ENCODE measurements around the gene SNRPD2. TPM values are rescaled to one million over a fixed set of nuclear protein-coding genes. Genes with fewer than 3 reads are reported as not detected.
"Not testable (repeated sequence)": the region's sequence is repeated elsewhere in the genome, so short reads cannot be mapped to it uniquely, and the experiment has no call there.

Gene SNRPD2
- polyA plus RNA-seq, 1 experiment: 518 TPM

- CTCF ChIA-PET: interaction anchor here (0.8 to 2.0 kb wide), 7 partner anchors 11 to 85 kb away, joined by 3 to 6 read pairs (median 4); partner anchors contain the start of genes QPCTL and RSPH6A
- H3K4me3 ChIP-seq (ENCODE audit: low read depth, low read length): peak overlapping the region; percentile 97
- no peak for TF ChIP-seq CTCF (IDR thresholded peaks at IDR 0.05; ENCODE audit: insufficient read depth, low read depth, low read length)
- no peaks in the 10 kb centered on the region for H3K27me3 ChIP-seq (ENCODE audit: control insufficient read depth, insufficient read depth, low read length)
- POLR2A ChIA-PET: no interaction called here
- no peaks in the 10 kb centered on the region for H3K36me3 ChIP-seq (ENCODE audit: control insufficient read depth, insufficient read depth, low read length)
- DNase-seq (ENCODE audit: low read depth): no peak
Measured at GRCh38 chr19:45729800-45730290, 38.1 kb upstream of the SNRPD2 start.

- H3K36me3 ChIP-seq (ENCODE audit: control insufficient read depth, insufficient read depth, low read length); H3K27me3 ChIP-seq (ENCODE audit: control insufficient read depth, insufficient read depth, low read length); CTCF ChIA-PET; POLR2A ChIA-PET; H3K4me3 ChIP-seq (ENCODE audit: low read depth, low read length); DNase-seq (ENCODE audit: low read depth): not testable (repeated sequence)
Measured at GRCh38 chr19:45728683-45729082, 36.9 kb upstream of the SNRPD2 start.

- CTCF ChIA-PET, POLR2A ChIA-PET: not testable (repeated sequence)
Measured at GRCh38 chr19:45720065-45720464, 28.3 kb upstream of the SNRPD2 start.

GRCh38 chr19:45717983-45718650, 26.4 kb upstream of the SNRPD2 start:
- Histone ChIP-seq H3K4me3 (ENCODE audit: low read depth, low read length) (peak overlapping the region; percentile 47), H3K27me3 (ENCODE audit: control insufficient read depth, insufficient read depth, low read length) (no peaks in the 10 kb centered on the region), H3K36me3 (ENCODE audit: control insufficient read depth, insufficient read depth, low read length) (no peaks in the 10 kb centered on the region; the same call in none of the 2 replicates)
- POLR2A ChIA-PET: no interaction called here
- TF ChIP-seq CTCF (IDR thresholded peaks at IDR 0.05; ENCODE audit: insufficient read depth, low read depth, low read length): no peak
- no peak for DNase-seq (ENCODE audit: low read depth)
- CTCF ChIA-PET: interaction anchor here (1.2 to 2.7 kb wide), 7 partner anchors 12 to 99 kb away, joined by 3 to 25 read pairs (median 7); partner anchors contain the start of genes FBXO46 and QPCTL

More at GRCh38 chr19:45720065-45720464, 28.3 kb upstream of the SNRPD2 start:
- DNase-seq (ENCODE audit: low read depth); H3K36me3 ChIP-seq (ENCODE audit: control insufficient read depth, insufficient read depth, low read length); H3K4me3 ChIP-seq (ENCODE audit: low read depth, low read length); H3K27me3 ChIP-seq (ENCODE audit: control insufficient read depth, insufficient read depth, low read length): not testable (repeated sequence)

- peak; percentile 49 for TF ChIP-seq CTCF (IDR thresholded peaks at IDR 0.05; ENCODE audit: insufficient read depth, low read depth, low read length)
- Histone ChIP-seq H3K36me3 (ENCODE audit: control insufficient read depth, insufficient read depth, low read length) (peaks cover 3% of the 10 kb centered on the region), H3K4me3 (ENCODE audit: low read depth, low read length) (peak overlapping the region; percentile 48), H3K27me3 (ENCODE audit: control insufficient read depth, insufficient read depth, low read length) (no peaks in the 10 kb centered on the region)
- ChIA-PET POLR2A (interaction anchor here (0.6 to 1.0 kb wide), 5 partner anchors 52 to 1411 kb away, joined by 3 to 10 read pairs (median 5); partner anchors contain the start of gene SIX5), CTCF (interaction anchor here (0.6 to 2.7 kb wide), 10 partner anchors 11 to 290 kb away, joined by 3 to 25 read pairs (median 6); partner anchors contain the start of gene QPCTL)
- DNase-seq (ENCODE audit: low read depth): peak; percentile 94
Measured at GRCh38 chr19:45717131-45717982, 25.6 kb upstream of the SNRPD2 start.

Data from BJ (cell line).